Activated CD4-positive, alpha-beta T cell treated with anti-CD3 and anti-CD28 coated beads, Interleukin-2, amount 50 U/mL, for 24 hours (primary cell): ENCODE results near the gene KCNMA1.

Source experiments
- DNase-seq, 2 donors: peaks; one replicate each; pipeline ENCODE4 v3.0.0-alpha.2; 2020; ENCODE audit warnings: low read depth in 1 of 2, low spot score in 1 of 2

The KCNMA1 gene

DNA sequence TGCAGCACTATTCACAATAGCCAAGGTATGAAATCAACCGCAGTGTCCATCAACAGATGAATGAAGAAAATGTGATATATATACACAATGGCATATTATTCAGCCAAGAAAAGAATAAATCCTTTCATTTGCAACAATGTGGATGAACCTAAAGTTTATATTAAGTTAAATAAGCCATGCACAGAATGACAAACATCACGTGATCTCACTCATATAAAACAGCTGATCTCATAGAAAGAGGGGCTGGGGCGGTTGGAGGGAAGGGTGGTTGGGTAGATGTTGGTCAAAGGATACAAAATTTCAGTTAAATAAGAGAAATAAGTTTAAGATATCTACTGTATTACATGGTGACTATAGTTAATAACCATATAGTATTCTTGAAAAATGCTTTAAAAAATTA is 502.1 kb downstream of the KCNMA1 start:
- DNase-seq: no peak

DNA sequence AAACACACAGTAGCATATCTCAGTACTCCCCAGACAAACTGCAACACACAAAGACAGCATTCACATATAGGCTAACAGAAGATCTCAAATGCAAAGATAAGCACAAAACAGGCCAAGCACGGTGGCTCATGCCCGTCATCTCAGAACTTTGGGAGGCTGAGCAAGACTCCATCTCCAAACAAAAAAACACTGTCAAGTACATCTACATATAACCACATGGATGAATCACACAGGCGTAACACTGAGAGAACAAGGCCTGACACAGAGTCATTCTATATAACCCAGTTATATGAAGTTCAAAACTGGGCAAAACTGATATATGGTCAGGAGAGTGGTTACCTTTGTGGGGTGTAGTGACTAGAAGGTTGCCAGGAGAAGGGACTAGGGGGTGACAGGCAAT is 506.4 kb downstream of the KCNMA1 start:
- DNase-seq: no peak

DNA sequence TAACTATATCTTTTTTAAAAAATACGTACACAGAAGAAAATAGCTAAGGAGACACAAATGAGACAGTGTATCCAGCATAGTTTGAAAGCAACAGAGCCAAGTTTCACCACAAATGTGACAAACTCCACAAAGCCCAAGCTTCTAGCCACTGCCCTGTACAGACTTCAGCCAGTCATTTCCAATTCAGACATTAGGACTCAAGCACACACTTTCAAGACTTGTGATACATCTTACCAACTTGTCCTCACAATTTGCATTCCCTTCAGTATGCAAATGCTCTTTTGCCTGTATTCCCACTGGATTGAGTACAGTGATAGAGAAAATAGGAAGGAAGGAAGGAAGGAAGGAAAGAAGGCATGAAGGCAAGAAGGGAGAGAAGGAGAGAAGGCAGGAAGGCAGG is 510.4 kb downstream of the KCNMA1 start:
- no peak for DNase-seq

DNA sequence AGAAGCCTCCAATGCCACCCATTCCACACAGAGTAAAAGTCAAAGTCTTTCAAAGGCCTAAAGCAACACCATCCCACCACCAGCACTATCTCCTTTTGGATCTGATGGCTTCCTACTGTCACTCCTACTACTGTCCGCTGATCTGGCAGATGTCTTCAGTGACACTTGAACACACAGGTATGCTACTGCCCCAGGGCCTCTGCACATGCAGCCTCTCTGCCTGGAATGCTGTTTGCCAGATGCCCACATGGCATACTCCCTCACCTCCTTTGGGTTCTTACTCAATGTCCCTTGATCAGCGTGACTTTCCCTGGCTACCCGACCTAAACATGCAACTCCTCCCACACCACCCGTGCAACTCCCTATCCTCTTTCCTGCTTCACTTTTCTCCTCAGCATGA is 512.4 kb downstream of the KCNMA1 start:
- DNase-seq: no peak

DNA sequence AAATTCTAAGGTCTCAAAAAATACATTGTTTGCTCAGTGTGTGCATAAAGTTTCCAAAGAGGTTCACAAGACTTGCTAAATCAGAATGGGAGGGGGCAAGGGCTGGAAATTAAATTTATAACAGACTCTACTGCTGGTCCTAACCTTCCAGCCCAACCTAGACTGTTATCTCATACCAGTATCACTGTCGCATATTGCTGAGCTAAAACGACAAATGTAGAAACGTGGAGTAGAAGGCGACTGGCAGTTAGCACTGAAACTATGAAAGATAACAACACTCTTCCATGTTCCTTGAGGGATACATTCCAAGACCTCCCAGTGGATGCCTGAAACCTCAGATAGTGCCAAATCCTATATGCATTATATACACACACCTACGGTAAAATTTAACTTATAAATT is 514.3 kb downstream of the KCNMA1 start:
- DNase-seq: no peak

DNA sequence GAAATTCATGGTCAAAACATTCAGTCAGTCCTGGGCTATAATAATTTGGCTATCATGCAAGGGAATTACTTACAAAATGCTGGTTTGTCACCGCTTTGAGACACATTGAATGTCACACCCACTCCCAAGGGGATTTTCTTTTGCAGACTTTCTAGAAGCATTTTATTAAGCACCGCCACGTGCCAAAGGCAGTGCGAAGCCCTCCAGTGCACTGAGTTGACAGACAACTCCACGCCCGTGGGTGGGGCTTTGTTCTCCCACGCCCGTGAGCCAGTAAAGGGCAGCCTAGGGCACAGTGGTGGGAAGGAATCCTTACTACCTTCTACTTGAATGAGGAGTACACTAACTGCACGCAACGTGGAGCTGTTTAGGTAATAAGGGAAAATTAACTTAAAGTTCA is 515.8 kb downstream of the KCNMA1 start:
- DNase-seq: no peak

DNA sequence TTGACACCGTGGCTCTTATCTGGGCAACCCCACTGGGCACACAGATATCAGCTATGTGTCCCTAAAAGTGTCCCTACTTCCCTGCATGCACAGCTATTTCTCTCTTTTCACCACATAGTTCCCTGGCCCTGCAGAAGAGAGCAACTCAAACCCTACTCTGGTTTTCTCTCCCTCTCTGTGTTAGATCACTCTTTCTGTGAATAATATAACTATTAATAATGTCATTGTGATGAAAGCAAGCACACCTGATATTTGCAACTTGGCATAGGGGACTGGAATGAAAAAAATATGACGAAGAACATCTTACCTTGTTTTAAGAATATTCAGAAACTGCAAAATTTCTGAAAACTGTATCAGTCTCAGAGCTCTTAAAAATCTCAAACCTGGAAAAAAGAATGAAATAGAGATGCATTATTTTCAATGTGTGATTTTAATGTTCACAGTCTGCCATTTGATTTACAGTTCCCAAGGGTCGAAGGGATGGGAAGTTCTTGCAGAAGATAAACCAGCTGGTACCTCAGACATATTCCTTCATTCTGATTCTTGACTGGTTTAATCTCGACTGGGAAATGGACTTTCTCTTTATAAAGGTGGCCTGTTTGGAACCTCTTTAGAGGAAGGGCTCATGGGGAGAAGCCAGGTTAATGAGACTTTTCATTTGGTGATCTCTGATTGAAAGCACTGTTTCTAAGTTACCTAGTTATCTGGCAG is 516.8 kb downstream of the KCNMA1 start:
- no peak for DNase-seq

DNA sequence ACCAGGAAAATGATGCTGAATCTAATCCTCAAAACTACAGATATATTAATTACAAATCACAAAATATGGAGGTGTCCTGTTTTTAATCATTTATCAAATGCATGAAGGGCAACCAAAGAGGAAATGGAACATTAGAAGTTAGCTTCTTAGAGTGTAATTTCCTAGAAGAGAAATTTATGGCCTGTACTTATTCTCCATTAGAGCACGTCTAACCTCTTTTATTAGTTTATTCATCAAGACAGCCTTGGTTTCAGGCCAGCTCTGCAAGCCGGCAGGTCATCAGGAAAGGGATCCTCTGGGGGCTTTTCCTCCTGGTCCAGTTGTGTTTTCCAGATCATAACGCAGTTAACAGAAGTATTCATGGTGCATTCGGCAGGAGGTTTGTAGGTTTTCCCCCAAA is 517.6 kb downstream of the KCNMA1 start:
- DNase-seq: no peak

DNA sequence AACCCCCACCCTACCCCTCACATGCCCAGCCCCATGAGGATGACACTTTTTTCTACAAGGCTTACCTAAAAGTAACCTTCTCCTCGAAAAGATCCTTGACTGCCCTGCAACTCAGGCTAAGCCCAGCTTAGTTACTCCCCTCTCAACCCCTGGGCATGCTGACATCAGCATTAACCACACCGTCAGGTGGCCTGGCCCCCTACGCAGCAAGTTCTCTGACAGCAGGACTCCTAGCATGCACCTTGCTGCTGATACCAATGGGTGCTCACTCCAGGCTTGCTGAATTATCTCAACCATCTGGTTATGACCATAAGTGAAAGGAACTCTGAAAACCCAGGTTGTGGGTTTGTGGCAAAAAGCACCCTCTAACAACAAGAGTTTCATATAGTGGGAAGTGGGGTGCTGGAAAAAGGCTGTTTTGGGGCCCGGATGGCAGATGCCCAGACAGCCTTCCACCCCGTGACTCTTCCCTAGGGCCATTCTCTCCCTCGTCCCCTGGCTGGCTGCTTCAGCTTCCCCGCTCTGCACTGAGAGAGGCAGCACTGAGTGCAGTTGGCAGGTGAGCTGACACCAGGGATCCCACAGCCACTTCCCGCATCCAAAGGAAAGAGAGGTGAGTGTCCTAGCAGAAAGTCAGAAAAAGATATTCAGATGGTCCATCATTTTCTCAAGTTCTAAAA is 518.9 kb downstream of the KCNMA1 start:
- DNase-seq: no peak

DNA sequence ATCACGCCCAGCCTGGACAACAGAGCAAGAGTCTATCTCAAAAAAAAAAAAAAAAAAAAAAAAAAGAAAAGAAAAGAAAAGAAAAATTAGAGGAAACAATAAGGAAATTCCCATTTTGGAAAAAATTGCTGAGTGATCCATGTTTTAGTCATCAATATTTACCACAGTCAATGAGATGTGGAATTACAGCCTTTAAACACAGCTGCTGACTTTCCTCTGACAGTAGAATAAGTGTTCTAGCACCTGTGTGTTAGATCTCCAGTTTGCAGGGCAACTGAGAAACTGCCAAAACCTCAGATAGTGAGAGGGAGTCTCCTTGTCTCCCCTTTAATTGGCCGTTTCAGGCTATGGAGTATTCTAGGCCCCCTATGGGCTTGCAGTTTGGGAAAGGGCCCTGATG is 520.1 kb downstream of the KCNMA1 start:
- DNase-seq: no peak

DNA sequence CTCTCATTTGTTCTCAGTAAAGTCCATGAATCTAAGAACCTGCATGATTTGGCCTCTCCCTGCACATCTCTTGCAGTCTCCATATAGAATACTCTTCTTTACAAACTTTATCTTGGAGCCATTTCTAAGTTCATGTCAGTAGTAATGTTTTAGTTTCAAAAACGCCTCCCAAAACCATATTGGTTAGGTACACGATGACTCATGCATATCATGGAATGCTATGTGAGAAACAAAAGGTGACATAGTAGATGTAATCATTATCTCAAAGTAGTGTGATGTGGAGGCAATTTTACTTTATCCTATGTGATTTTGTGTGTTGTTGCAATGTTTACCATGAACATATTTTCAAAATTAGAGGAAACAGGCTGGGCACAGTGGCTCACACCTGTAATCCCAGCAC is 520.7 kb downstream of the KCNMA1 start:
- no peak for DNase-seq

DNA sequence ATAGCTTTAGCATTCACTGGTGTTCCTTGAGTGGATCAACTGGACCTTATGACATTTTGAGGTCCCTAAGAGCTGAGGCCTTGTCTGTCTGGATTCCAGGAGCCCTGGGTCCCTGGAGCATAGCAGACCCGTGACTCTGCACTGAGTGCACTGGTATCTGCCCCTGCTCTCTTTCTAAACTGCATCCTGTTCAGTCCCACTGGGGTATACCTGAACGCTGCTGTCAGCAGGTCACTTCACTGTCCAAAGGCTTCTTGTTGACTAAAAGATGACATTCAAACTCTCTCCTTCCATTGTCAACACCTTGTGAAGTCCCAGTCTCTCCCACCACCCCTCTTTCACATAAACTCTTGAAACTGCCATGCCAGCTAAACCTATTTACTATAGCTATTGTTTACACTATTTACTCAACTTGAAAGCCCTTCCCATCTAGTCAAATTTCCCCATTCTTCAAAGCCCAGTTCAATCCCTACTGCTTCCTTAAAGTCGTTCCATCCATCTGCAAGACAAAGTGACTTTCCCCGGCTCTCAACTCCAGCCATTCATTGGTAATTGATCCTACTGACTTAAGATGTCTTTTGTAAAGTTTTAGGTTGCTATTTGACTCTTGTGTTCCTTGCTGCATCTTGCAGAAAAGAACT is 523.3 kb downstream of the KCNMA1 start:
- no peak for DNase-seq

DNA sequence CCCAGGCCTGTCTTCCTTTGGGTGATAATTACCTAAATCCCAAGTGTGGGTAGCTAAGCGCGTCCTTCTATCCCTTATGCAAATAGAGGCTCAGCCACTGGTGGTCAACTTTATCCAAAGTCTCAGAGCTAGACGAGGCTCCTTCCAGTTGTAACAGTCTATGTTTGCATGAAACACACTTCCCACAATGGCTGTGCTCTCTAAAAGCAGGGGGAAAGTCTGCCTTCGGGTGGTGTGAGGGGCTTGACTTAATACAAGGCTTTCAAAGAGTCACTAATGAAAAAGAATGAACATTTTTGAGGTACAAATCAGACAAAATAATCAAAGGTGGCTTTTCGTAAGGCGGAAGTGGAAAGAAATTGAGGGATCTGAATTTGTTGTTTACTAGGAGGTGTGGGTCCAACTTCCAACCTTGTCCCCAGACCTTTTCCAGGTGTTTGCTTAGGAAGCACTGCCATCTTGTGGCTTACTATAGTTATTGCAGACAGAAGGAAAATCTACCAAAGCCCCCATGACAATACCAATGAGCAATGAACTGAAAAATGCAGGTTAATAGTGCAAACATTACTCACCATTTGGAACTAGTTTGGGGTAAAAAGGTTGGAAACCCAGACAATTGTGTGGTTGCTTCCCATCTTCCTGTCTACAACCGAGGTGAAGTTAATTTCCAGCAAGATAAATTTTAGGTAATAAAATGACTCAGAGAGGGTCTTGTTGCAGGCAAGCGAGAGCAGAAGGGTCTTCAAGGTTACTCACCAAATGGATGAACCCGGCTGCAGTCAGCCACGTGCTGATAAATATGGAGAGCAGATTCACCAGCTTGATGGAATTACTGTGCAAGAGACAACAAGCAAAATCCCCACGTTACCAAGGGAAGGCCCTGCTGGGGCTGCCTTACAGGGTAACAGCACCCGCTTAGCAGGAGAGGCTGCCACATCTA is 525.7 kb downstream of the KCNMA1 start:
- no peak for DNase-seq

DNA sequence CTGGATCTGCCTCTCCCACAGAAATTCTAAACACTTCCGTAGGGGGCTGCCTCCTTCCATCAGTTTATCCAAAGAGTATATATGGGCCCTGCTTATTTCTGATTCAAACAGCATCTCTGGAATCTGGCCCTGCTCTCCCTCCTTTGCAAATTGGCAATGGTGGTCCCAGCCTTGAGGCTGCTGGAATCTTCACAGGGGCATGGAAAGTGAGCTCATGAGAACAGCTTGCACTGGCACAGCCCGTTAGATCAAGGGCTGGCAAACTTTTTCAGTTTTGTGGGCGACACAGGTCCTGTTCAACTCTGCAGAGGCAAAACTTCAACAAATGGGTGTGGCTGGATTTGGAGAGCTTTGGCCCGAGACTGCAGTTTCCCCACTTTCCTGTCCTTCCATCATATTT is 526.9 kb downstream of the KCNMA1 start:
- no peak for DNase-seq

DNA sequence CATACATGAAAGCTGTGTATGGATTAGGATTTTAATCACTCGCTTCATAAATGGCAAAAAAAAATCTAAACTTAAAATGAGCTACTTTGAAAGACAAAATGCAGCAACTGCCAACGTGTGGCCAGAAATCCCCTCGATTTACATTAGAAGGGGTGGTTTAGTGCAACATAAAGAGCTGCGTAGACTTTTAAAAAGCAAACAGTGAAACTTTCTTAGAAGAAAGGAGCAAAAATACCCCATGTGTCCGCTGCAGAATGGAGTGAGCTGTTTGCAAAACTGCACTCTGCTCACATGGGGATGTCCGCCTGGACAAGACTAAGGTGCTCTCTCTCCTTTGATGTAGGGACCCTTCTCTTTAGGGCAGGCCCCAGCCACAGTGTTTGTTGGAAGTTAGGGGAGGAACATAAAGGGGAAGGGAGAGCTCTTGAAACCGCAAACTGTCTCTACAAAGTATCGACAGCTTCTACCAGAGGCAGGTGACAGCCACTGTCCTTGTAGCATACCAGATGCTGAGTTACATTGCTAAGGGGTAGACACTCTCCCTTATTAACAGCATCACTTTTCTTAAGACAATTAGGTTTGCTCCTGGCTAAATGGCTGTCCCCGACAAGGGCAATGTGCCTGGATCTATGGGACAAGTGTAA is 528.1 kb downstream of the KCNMA1 start:
- no peak for DNase-seq

DNA sequence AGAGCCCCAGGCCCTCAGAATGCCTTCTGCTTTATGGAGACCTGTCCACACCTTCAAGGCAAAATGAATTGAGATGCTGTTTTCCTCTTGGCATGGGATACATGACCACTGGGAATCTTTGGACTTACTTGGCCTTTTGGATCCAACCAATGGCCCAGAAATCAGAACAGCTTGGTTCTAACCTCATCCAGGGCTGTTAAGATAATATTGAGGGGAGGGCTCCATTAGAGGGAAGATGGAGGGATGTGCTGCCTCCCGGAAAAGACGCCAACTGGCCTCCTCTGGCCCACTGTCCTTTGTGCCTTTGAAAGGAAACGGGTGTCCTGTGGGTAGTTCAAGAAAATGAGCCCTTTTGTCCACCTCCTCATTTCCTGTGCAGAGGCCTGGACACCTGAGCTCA is 530.9 kb downstream of the KCNMA1 start:
- DNase-seq: no peak

DNA sequence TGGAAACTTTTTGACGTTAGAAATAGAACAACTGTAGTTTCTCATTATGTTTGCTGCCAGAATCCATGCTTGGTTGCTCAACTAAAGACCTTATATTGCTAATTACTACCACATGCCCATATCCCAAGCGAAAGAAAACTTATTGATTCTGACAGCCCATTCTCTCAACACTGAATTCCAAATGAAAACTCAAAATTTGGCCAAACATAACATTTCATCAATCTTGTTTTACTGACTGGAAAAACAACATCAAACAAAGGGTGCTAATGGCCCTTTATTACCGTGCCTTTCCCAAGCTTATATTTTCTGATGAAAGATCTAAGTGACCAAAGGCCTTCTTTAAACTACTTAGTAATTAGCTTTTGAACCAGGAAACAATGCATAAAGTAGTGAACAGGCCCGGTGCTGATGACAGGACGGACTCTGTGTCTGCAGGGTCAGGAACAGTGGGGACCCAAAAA is 531.8 kb downstream of the KCNMA1 start:
- DNase-seq: no peak

DNA sequence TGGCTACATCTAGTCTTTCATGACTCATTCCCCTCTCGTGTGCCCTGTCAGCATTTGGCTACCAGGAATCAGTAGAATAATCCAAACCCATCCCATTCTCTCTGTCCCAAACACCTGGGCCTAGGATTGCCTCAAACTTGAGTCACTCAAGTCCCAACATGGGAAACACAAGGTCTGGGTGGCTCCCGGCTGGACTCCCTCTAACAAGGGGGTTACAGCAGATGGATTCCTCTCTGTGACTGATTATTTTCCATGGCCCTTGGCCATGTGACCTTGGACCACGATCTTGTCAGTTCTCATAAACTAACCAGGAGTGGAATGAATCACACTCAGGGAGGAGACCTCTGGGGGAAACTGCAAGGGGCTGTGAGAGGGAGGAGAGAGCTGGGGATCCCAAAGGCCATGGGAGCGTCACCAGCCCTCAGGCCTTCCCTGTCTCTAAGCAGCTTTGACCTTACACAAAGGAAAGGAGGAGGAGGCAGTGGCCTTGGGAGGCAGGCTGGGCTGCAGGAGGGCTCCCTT is 533.1 kb downstream of the KCNMA1 start:
- no peak for DNase-seq

DNA sequence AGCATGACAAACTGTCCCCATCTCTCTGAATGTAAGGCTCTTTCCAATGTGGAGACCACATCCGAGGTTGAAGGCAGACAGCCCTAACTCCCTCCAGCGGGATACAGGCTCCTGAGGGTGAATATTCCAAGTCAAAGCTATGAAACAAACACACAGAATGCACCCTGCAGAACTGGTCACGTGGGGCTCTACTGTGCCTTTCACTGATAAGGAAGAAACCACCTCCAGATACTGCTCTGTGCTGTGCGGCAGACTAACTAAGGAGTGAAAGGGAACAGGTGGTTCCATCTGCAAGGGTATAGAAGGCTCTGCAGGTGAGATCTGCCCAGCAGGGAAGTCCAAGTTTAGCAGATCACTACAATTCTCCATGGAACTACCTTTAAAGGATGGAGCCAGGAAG is 534.4 kb downstream of the KCNMA1 start:
- DNase-seq: no peak

DNA sequence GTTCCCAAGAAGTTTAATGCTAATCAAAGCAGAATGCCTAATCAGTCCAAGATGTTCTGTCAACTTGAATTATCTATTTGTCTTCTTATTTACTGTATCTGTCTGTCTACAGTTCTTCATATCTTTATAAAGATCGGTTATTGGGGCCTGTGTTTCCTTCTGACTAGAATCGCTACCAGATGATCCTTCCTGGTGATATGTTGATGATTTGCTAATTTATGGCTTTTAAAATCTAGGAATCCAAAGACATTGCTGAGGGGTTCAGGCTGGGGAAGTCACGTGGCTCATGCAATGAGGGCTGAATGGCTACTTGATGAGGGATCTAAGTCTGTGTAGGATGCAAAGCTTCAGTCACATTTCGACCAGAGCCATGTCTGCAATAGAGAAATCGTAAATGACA is 536.3 kb downstream of the KCNMA1 start:
- no peak for DNase-seq

DNA sequence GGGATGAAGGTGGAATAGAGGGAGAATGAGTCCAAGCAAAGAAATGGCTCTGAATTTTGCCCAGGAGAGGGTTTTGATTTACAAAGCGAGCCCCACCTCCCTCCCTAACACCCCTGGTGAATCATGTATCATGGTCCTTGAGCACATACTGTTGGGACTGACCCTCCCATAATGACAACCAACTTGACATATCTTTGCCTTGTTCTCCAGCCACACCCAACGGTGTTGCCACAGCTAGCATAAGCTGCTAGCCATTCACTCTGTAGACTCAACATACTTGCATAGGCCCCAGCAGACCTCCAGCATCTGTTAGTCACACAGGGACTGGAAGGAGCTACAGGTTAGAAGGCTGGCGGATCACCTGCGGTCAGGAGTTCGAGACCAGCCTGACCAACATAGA is 538.5 kb downstream of the KCNMA1 start:
- no peak for DNase-seq
